Endothelial cell of umbilical vein (primary cell): ENCODE results near the gene UGCG. TPM values are rescaled to one million over a fixed set of nuclear protein-coding genes. Genes with fewer than 3 reads are reported as not detected.
A peak's percentile ranks its signal among the peaks of the same experiment; 100 is the strongest.

Experiments used
- BruUV-seq: library from RNA; stranded (reverse); fragments of 400-500 nt; replicated peaks from 2 replicates; lab custom pipeline; 2021; lab: Mats Ljungman, UMichigan
- CTCF ChIA-PET: fragments of 300-600, 350-600 bp; sonication (Branson Sonifier 250); formaldehyde crosslinking; loops from one replicate; lab custom pipeline; 2021; ENCODE audit warnings: antibody characterized with exemption, inconsistent platforms; lab: Charles Lee
- POLR2A ChIA-PET: fragments of 300-600, 350-600 bp; sonication (Branson Sonifier 250); formaldehyde crosslinking; loops from one replicate; lab custom pipeline; 2021; ENCODE audit warnings: antibody characterized with exemption, inconsistent platforms; lab: Charles Lee
- DNase-seq: peaks from one replicate; pipeline ENCODE4 v3.0.0-alpha.2; 2011; ENCODE audit warnings: low read depth, low spot score
- FAIRE-seq: peaks from 2 replicates; lab custom pipeline; 2011; peaks lifted over from hg19 to GRCh38; lab: Jason Lieb, UNC
- H2AFZ ChIP-seq: 2 replicates; pipeline ENCODE4 v1.6.0; 2012; ENCODE audit warnings: low read depth, low read length, control low read depth, inconsistent platforms
- H3K27ac ChIP-seq: 2 replicates; pipeline ENCODE4 v1.5.1; 2011; ENCODE audit warnings: low read depth, mild to moderate bottlenecking, control low read depth, low read length, moderate library complexity; ENCODE audit not compliant: insufficient read depth
- H3K27me3 ChIP-seq, 2 experiments: 2 replicates each; pipeline versions ENCODE4 v1.6.0 to v1.6.1; 2011; ENCODE audit warnings: low read length in 2 of 2, mixed read lengths in 1 of 2; ENCODE audit not compliant: control insufficient read depth in 2 of 2, insufficient read depth in 2 of 2
- H3K36me3 ChIP-seq, 2 experiments: 2 replicates in 1 of 2; 3 replicates in 1 of 2; pipeline ENCODE4 v1.5.1; 2011; ENCODE audit warnings: low read length in 2 of 2, mild to moderate bottlenecking in 1 of 2, moderate library complexity in 1 of 2; ENCODE audit not compliant: control insufficient read depth in 2 of 2, insufficient read depth in 2 of 2; ENCODE audit errors: extremely low read depth in 1 of 2
- H3K4me1 ChIP-seq: 3 replicates; pipeline ENCODE4 v1.5.1; 2011; ENCODE audit warnings: mild to moderate bottlenecking, low read length; ENCODE audit not compliant: control insufficient read depth, insufficient read depth; ENCODE audit errors: extremely low read depth
- H3K4me2 ChIP-seq: 2 replicates; pipeline ENCODE4 v1.6.1; 2011; ENCODE audit warnings: low read length, control low read depth, mixed read lengths; ENCODE audit not compliant: insufficient read depth
- H3K4me3 ChIP-seq, 3 experiments: fragments of 200-600 bp in 1 of 3; sonication (generic), shearing (Covaris generic) in 1 of 3; replicated peaks in 1 of 3; 2 replicates each; pipeline ENCODE4 v1.5.1; 2011 to 2016; ENCODE audit warnings: control low read depth in 3 of 3, low read length in 3 of 3, mild to moderate bottlenecking in 2 of 3, inconsistent platforms in 1 of 3, low read depth in 1 of 3, moderate library complexity in 1 of 3; ENCODE audit not compliant: insufficient read depth in 1 of 3
- H3K79me2 ChIP-seq: 2 replicates; pipeline ENCODE4 v1.6.0; 2012; ENCODE audit warnings: low read length, inconsistent platforms; ENCODE audit not compliant: control insufficient read depth, insufficient read depth
- H3K9ac ChIP-seq: replicated peaks from 2 replicates; pipeline ENCODE3; 2011; ENCODE audit warnings: low read length, control low read depth; ENCODE audit not compliant: insufficient read depth; ENCODE audit errors: extremely low read depth
- H3K9me1 ChIP-seq: replicated peaks from 3 replicates; pipeline ENCODE4 v1.6.0; 2011; ENCODE audit warnings: mild to moderate bottlenecking, low read length; ENCODE audit not compliant: control insufficient read depth, insufficient read depth; ENCODE audit errors: extremely low read depth
- H3K9me3 ChIP-seq: replicated peaks from 2 replicates; pipeline ENCODE4 v1.5.1; 2012; ENCODE audit warnings: low read length, inconsistent platforms; ENCODE audit not compliant: control insufficient read depth, insufficient read depth
- H4K20me1 ChIP-seq: replicated peaks from 2 replicates; pipeline ENCODE3; 2011; ENCODE audit warnings: mild to moderate bottlenecking, low read length; ENCODE audit not compliant: control insufficient read depth, insufficient read depth; ENCODE audit errors: extremely low read depth
- GATA2 ChIP-seq: IDR thresholded peaks from 2 replicates; pipeline ENCODE4 v1.7.0; 2011; ENCODE audit warnings: low read depth, mild to moderate bottlenecking, moderate library complexity, mixed read lengths, low read length; ENCODE audit not compliant: insufficient read length, insufficient read depth
- MYC ChIP-seq: IDR thresholded peaks from one replicate; pipeline ENCODE4 v1.6.1; 2011; ENCODE audit warnings: mild to moderate bottlenecking, low read depth, low read length
- dilution Hi-C: fragments of 300-500 bp; cut with MboI; formaldehyde crosslinking; loops from one replicate; pipeline ENCODE4 v1.15.0; 2019; ENCODE audit warnings: low sequenced_read_pairs; ENCODE audit not compliant: extremely low pct_ligation_motif_present
- intact Hi-C: fragments of 100-400 bp; cut with micrococcal nuclease; formaldehyde crosslinking; loops from one replicate; pipeline ENCODE4 v1.10.0; 2022
- polyA plus RNA-seq, 4 experiments: library from polyadenylated mRNA; depleted of rRNA in 3 of 4; stranded (reverse) in 3 of 4; unstranded in 1 of 4; fragments of >200 nt; gene quantifications; 2 replicates each; pipeline versions ENCODE4 v1.2.1 to v1.2.3, GENCODE V29; 2011 to 2012; ENCODE audit warnings: missing spikeins in 1 of 4
- total RNA-seq: library from RNA; stranded (reverse); gene quantifications from 2 replicates; pipeline ENCODE4 v1.2.3, GENCODE V29; 2021
- TF ChIP-seq, protein P1 (sequence below), 2 donors: IDR thresholded peaks; 1 replicate in 1 of 2; 2 replicates in 1 of 2; pipeline ENCODE4 v1.5.1; 2011; ENCODE audit warnings: low read length in 2 of 2, mild to moderate bottlenecking in 2 of 2, moderate library complexity in 2 of 2, control low read depth in 1 of 2, inconsistent platforms in 1 of 2, low read depth in 1 of 2; ENCODE audit not compliant: insufficient read depth in 1 of 2; ENCODE audit errors: extremely low read depth in 1 of 2

The UGCG gene
- total and polyA plus RNA-seq, 2 donors (not counting 3 experiments of a cell fraction or from before 2014, with no cell fraction given), result 28.5 to 38.5 TPM

DNA sequence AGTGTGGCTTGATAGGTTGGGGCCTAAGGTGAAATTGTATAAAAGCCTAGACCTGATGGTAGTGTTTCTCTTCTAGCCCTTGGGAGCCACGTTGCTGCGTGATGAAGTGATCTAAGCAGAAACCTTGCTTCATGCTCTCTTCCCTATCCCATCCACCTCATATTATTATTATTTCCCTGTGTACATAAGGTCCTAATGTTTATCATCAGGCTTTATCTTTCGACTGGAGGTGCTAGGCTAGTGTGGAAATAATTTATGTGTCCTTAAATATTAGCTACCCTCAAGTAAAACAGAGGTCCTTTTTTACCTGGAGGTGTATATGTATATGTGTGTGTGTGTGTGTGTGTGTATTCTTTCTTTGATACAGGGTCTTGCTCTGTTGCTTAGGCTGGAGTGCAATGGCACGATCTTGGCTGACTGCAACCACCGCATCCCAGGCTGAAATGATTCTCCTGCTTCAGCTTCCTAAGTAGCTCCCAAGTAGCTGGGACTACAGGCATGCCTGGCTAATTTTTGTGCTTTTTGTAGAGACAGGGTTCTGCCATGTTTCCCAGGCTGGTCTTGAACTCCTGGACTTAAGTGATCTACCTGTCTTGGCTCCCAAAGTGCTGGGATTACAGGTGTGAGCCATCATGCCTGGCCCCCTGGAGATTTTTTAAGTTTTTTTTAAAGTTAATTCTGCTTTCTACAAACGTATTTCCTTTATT is 3.7 kb downstream of the UGCG start:
- Histone ChIP-seq H3K4me1 (peaks cover 39% of the 10 kb centered on the region), H3K36me3 (no peaks in the 10 kb centered on the region), H3K9me1 (no peaks in the 10 kb centered on the region), H2AFZ (no peak overlapping the region), H4K20me1 (no peaks in the 10 kb centered on the region), H3K4me3 (no peak overlapping the region), H3K27me3 (no peaks in the 10 kb centered on the region), H3K9me3 (no peaks in the 10 kb centered on the region), H3K79me2 (peaks cover 84% of the 10 kb centered on the region), H3K27ac (no peak overlapping the region), H3K9ac (no peak overlapping the region), H3K4me2 (peak overlapping the region; percentile 88)
- POLR2A ChIA-PET, result interaction anchor here (0.7 kb wide), 1 partner anchor 231 kb away, joined by 4 read pairs; no protein-coding TSS in a partner anchor
- DNase-seq (no peak), FAIRE-seq (no peak)
- intact Hi-C loops (no loop called here), dilution Hi-C loops (no loop called here)
- CTCF ChIA-PET, result interaction anchor here (0.9 to 3.6 kb wide), 2 partner anchors 19 to 174 kb away, joined by 3 to 22 read pairs; no protein-coding TSS in a partner anchor
- no TSS peak for BruUV-seq
- no peak for TF ChIP-seq GATA2
- no peak for TF ChIP-seq MYC
- TF ChIP-seq, protein P1, sequence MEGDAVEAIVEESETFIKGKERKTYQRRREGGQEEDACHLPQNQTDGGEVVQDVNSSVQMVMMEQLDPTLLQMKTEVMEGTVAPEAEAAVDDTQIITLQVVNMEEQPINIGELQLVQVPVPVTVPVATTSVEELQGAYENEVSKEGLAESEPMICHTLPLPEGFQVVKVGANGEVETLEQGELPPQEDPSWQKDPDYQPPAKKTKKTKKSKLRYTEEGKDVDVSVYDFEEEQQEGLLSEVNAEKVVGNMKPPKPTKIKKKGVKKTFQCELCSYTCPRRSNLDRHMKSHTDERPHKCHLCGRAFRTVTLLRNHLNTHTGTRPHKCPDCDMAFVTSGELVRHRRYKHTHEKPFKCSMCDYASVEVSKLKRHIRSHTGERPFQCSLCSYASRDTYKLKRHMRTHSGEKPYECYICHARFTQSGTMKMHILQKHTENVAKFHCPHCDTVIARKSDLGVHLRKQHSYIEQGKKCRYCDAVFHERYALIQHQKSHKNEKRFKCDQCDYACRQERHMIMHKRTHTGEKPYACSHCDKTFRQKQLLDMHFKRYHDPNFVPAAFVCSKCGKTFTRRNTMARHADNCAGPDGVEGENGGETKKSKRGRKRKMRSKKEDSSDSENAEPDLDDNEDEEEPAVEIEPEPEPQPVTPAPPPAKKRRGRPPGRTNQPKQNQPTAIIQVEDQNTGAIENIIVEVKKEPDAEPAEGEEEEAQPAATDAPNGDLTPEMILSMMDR (IDR thresholded peaks at IDR 0.05; ENCODE audit: extremely low read depth in 1 of 2, insufficient read depth in 1 of 2, low read depth in 1 of 2, low read length in 2 of 2), result no peak
